ENCODE results near the gene TFCP2L1.

- TF ChIP-seq POLR2A (IDR thresholded peaks at IDR 0.05; ENCODE audit: low read depth, low read length) (no peak), POLR2AphosphoS5 (IDR thresholded peaks at IDR 0.05; ENCODE audit: low read depth, low read length) (no peak), TAF1 (IDR thresholded peaks at IDR 0.05; ENCODE audit: borderline replicate concordance, low read depth, low read length) (no peak)
Measured at GRCh38 chr2:121195036-121195435, 90.0 kb downstream of the TFCP2L1 start.
